ENCODE results near the gene UBR1.
"Not testable (repeated sequence)": the region's sequence is repeated elsewhere in the genome, so short reads cannot be mapped to it uniquely, and the experiment has no call there.

UBR1 gene

GRCh38 chr15:42903388-42904324 is 202.2 kb downstream of the UBR1 start:
- no peak for DNase-seq

- DNase-seq: not testable (repeated sequence)
These were observed 211.9 kb downstream of the UBR1 start for GRCh38 chr15:42893911-42894310.

All from hippocampal formation (tissue), 2 donors.